H9 (cell line): ENCODE measurements around the gene FSTL4. TPM values are rescaled to one million over a fixed set of nuclear protein-coding genes. Genes with fewer than 3 reads are reported as not detected.

Experiments used
- DNase-seq: peaks from one replicate; pipeline ENCODE4 v3.0.0-alpha.2; 2017
- H2AFZ ChIP-seq: one replicate; pipeline ENCODE4 v1.6.1; 2013; ENCODE audit warnings: mild to moderate bottlenecking, low read length, control low read depth, moderate library complexity
- H2AK5ac ChIP-seq: 2 replicates; pipeline ENCODE4 v1.6.1; 2013; ENCODE audit warnings: low read length, control low read depth, mixed read lengths; ENCODE audit not compliant: insufficient read length
- H2BK120ac ChIP-seq: one replicate; pipeline ENCODE4 v1.6.1; 2013; ENCODE audit warnings: low read depth, mild to moderate bottlenecking, low read length, control low read depth, inconsistent platforms; ENCODE audit not compliant: poor library complexity, severe bottlenecking
- H2BK12ac ChIP-seq: 2 replicates; pipeline ENCODE4 v1.6.1; 2013; ENCODE audit warnings: low read length, control low read depth, mixed read lengths, low read depth; ENCODE audit not compliant: insufficient read length
- H2BK15ac ChIP-seq: 2 replicates; pipeline ENCODE4 v1.6.1; 2013; ENCODE audit warnings: low read depth, low read length, control low read depth
- H2BK20ac ChIP-seq: one replicate; pipeline ENCODE4 v1.6.1; 2013; ENCODE audit warnings: low read depth, mild to moderate bottlenecking, low read length, control low read depth, inconsistent platforms; ENCODE audit not compliant: poor library complexity, severe bottlenecking
- H2BK5ac ChIP-seq: 2 replicates; pipeline ENCODE4 v1.6.1; 2013; ENCODE audit warnings: low read length, control low read depth, mixed read lengths; ENCODE audit not compliant: insufficient read length
- H3K14ac ChIP-seq: 2 replicates; pipeline ENCODE4 v1.6.1; 2013; ENCODE audit warnings: low read length, control low read depth; ENCODE audit not compliant: insufficient read depth
- H3K18ac ChIP-seq: 2 replicates; pipeline ENCODE4 v1.6.1; 2013; ENCODE audit warnings: low read depth, mild to moderate bottlenecking, mixed read lengths, low read length, control low read depth; ENCODE audit not compliant: insufficient read length
- H3K23ac ChIP-seq: 2 replicates; pipeline ENCODE4 v1.6.1; 2013; ENCODE audit warnings: low read length, control low read depth, mixed read lengths, low read depth; ENCODE audit not compliant: insufficient read length
- H3K23me2 ChIP-seq: 2 replicates; pipeline ENCODE4 v1.6.1; 2013; ENCODE audit warnings: low read depth, mild to moderate bottlenecking, mixed read lengths, low read length, control low read depth; ENCODE audit not compliant: insufficient read length, poor library complexity, severe bottlenecking
- H3K27ac ChIP-seq: 2 replicates; pipeline ENCODE4 v1.5.1; 2013; ENCODE audit warnings: low read length, control low read depth, mixed read lengths, low read depth; ENCODE audit not compliant: insufficient read length
- H3K27me3 ChIP-seq: 2 replicates; pipeline ENCODE4 v1.6.1; 2013; ENCODE audit warnings: low read length, control low read depth, inconsistent platforms; ENCODE audit not compliant: insufficient read depth
- H3K4ac ChIP-seq: 2 replicates; pipeline ENCODE4 v1.6.1; 2013; ENCODE audit warnings: low read depth, mild to moderate bottlenecking, control low read depth, inconsistent platforms, low read length, moderate library complexity
- H3K4me1 ChIP-seq: 2 replicates; pipeline ENCODE4 v1.6.1; 2013; ENCODE audit warnings: low read length, control low read depth, inconsistent platforms; ENCODE audit not compliant: insufficient read depth
- H3K4me2 ChIP-seq: 2 replicates; pipeline ENCODE4 v1.6.1; 2013; ENCODE audit warnings: low read length, control low read depth, mixed read lengths; ENCODE audit not compliant: insufficient read length, insufficient read depth
- H3K56ac ChIP-seq: 2 replicates; pipeline ENCODE4 v1.6.1; 2013; ENCODE audit warnings: low read depth, mild to moderate bottlenecking, mixed read lengths, low read length, control low read depth; ENCODE audit not compliant: insufficient read length
- H3K79me1 ChIP-seq: 2 replicates; pipeline ENCODE4 v1.6.1; 2013; ENCODE audit warnings: low read depth, mild to moderate bottlenecking, moderate library complexity, low read length, control low read depth, inconsistent platforms; ENCODE audit not compliant: insufficient read depth, poor library complexity, severe bottlenecking
- H3K79me2 ChIP-seq: 2 replicates; pipeline ENCODE4 v1.6.1; 2013; ENCODE audit warnings: low read length, control low read depth, inconsistent platforms; ENCODE audit not compliant: insufficient read depth
- H3K9ac ChIP-seq: 2 replicates; pipeline ENCODE4 v1.6.1; 2013; ENCODE audit warnings: low read length, control low read depth, mixed read lengths; ENCODE audit not compliant: insufficient read length; ENCODE audit errors: extremely low read depth
- H3K9me3 ChIP-seq: one replicate; pipeline ENCODE4 v1.6.1; 2013; ENCODE audit warnings: low read depth, low read length, inconsistent platforms; ENCODE audit not compliant: control insufficient read depth
- H3T11ph ChIP-seq: one replicate; pipeline ENCODE4 v1.6.1; 2013; ENCODE audit warnings: mild to moderate bottlenecking, low read length, control low read depth, inconsistent platforms
- H4K20me1 ChIP-seq: one replicate; pipeline ENCODE4 v1.6.1; 2013; ENCODE audit not compliant: control insufficient read depth, insufficient read length, insufficient read depth
- H4K5ac ChIP-seq: 2 replicates; pipeline ENCODE4 v1.6.1; 2013; ENCODE audit warnings: low read depth, mild to moderate bottlenecking, mixed read lengths, low read length, control low read depth; ENCODE audit not compliant: insufficient read length
- H4K8ac ChIP-seq: replicated peaks from 2 replicates; pipeline ENCODE4 v1.6.1; 2013; ENCODE audit warnings: low read length, control low read depth, mixed read lengths, low read depth; ENCODE audit not compliant: insufficient read length
- H4K91ac ChIP-seq: 2 replicates; pipeline ENCODE4 v1.6.1; 2013; ENCODE audit warnings: low read depth, mild to moderate bottlenecking, moderate library complexity, mixed read lengths, low read length, control low read depth; ENCODE audit not compliant: insufficient read length
- H3K27ac Mint-ChIP-seq, 3 experiments: 2 replicates in 2 of 3; 3 replicates in 1 of 3; pipeline ENCODE4 v1.8.0; 2020 to 2021; ENCODE audit warnings: mixed read lengths in 3 of 3, mild to moderate bottlenecking in 1 of 3, moderate library complexity in 1 of 3
- H3K27me3 Mint-ChIP-seq: 2 replicates; pipeline ENCODE4 v1.8.0; 2021; ENCODE audit warnings: low read depth, mild to moderate bottlenecking, moderate library complexity, mixed read lengths
- H3K36me3 Mint-ChIP-seq, 3 experiments: 2 replicates in 2 of 3; 3 replicates in 1 of 3; pipeline ENCODE4 v1.8.0; 2020 to 2021; ENCODE audit warnings: low read depth in 3 of 3, mixed read lengths in 3 of 3; ENCODE audit not compliant: insufficient read depth in 1 of 3
- H3K4me1 Mint-ChIP-seq, 2 experiments: 2 replicates each; pipeline ENCODE4 v1.8.0; 2020; ENCODE audit warnings: mixed read lengths in 2 of 2
- H3K4me3 Mint-ChIP-seq, 2 experiments: 2 replicates in 1 of 2; 3 replicates in 1 of 2; pipeline ENCODE4 v1.8.0; 2020 to 2021; ENCODE audit warnings: mild to moderate bottlenecking in 2 of 2, mixed read lengths in 2 of 2, moderate library complexity in 1 of 2
- H3K9me3 Mint-ChIP-seq, 2 experiments: 2 replicates in 1 of 2; 3 replicates in 1 of 2; pipeline ENCODE4 v1.8.0; 2020; ENCODE audit warnings: mild to moderate bottlenecking in 2 of 2, mixed read lengths in 2 of 2, moderate library complexity in 1 of 2
- WGBS: extraction: QIAGEN DNeasy Blood & Tissue Kit; methylation state at CpG from one replicate; pipeline ENCODE4 v1.1.7; 2013; ENCODE audit warnings: missing lambda C conversion rate, low lambda C conversion rate, mixed read lengths; ENCODE audit not compliant: insufficient read length; ENCODE audit errors: extremely low coverage; 5-methylcytosine and 5-hydroxymethylcytosine counted together
- total RNA-seq: library from RNA; stranded (reverse); gene quantifications from 2 replicates; pipeline ENCODE4 v1.2.1, GENCODE V29; 2021
- TF ChIP-seq, protein P1 (sequence below): fragments of 200-600 bp; sonication (generic); conservative IDR thresholded peaks from 3 replicates; pipeline ENCODE4 v1.8.0; 2021; ENCODE audit warnings: antibody characterized with exemption, mild to moderate bottlenecking

FSTL4 gene
- total RNA-seq, 1 experiment from 2014 or later, result 5.7 TPM

GRCh38 chr5:133556551-133556950, 55.8 kb downstream of the FSTL4 start:
- Histone ChIP-seq H2BK5ac (no peak overlapping the region), H2BK15ac (no peak overlapping the region), H2BK120ac (no peak overlapping the region), H3K18ac (no peak overlapping the region), H3K9me3 (no peaks in the 10 kb centered on the region), H2BK20ac (no peak overlapping the region), H4K91ac (no peak overlapping the region), H3T11ph (no peak overlapping the region), H3K23ac (no peak overlapping the region), H3K4ac (no peak overlapping the region), H3K27me3 (no peaks in the 10 kb centered on the region), H3K4me2 (no peak overlapping the region), H2AFZ (no peak overlapping the region), H2AK5ac (no peak overlapping the region), H3K27ac (no peak overlapping the region), H4K5ac (no peak overlapping the region), H3K56ac (no peak overlapping the region), H3K9ac (no peak overlapping the region), H3K4me1 (no peaks in the 10 kb centered on the region), H3K14ac (no peak overlapping the region), H4K8ac (no peak overlapping the region), H2BK12ac (no peak overlapping the region), H4K20me1 (no peaks in the 10 kb centered on the region), H3K79me2 (no peaks in the 10 kb centered on the region), H3K79me1 (no peaks in the 10 kb centered on the region), H3K23me2 (no peaks in the 10 kb centered on the region)
- Mint-ChIP-seq H3K27me3 (peaks cover 5% of the 10 kb centered on the region), H3K36me3 (no peaks in the 10 kb centered on the region), H3K4me3 (no peak overlapping the region), H3K9me3 (no peaks in the 10 kb centered on the region), H3K4me1 (peaks cover 6 to 16% of the 10 kb centered on the region in 2 experiments), H3K27ac (no peak overlapping the region)
- no CpG with 5 or more reads among the region's 4 CpGs for WGBS
- no peak for DNase-seq
- TF ChIP-seq, protein P1, sequence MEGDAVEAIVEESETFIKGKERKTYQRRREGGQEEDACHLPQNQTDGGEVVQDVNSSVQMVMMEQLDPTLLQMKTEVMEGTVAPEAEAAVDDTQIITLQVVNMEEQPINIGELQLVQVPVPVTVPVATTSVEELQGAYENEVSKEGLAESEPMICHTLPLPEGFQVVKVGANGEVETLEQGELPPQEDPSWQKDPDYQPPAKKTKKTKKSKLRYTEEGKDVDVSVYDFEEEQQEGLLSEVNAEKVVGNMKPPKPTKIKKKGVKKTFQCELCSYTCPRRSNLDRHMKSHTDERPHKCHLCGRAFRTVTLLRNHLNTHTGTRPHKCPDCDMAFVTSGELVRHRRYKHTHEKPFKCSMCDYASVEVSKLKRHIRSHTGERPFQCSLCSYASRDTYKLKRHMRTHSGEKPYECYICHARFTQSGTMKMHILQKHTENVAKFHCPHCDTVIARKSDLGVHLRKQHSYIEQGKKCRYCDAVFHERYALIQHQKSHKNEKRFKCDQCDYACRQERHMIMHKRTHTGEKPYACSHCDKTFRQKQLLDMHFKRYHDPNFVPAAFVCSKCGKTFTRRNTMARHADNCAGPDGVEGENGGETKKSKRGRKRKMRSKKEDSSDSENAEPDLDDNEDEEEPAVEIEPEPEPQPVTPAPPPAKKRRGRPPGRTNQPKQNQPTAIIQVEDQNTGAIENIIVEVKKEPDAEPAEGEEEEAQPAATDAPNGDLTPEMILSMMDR, result no peak
